ENCODE results near the gene IRAK3.

DNA sequence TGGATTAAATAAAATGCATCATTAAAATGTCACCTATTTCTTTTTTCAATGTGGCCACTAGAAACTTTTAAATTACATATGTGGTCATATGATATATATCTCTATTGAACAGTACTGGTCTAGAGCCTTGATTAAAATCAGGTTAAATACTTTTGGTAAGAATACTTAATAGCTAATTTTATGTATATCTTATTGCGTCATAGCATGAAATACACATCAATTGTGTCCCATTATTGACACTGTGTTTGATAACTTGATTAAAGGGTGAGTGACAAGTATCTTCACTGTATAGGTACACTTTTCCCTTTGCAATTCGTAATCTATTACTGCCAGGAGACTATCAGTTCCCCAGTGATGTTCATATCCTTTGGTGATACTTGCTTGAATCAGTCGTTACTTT, 108.9 kb downstream of the IRAK3 start:
- TF ChIP-seq POLR2A (IDR thresholded peaks at IDR 0.05) = no peak
- TF ChIP-seq, protein P1, sequence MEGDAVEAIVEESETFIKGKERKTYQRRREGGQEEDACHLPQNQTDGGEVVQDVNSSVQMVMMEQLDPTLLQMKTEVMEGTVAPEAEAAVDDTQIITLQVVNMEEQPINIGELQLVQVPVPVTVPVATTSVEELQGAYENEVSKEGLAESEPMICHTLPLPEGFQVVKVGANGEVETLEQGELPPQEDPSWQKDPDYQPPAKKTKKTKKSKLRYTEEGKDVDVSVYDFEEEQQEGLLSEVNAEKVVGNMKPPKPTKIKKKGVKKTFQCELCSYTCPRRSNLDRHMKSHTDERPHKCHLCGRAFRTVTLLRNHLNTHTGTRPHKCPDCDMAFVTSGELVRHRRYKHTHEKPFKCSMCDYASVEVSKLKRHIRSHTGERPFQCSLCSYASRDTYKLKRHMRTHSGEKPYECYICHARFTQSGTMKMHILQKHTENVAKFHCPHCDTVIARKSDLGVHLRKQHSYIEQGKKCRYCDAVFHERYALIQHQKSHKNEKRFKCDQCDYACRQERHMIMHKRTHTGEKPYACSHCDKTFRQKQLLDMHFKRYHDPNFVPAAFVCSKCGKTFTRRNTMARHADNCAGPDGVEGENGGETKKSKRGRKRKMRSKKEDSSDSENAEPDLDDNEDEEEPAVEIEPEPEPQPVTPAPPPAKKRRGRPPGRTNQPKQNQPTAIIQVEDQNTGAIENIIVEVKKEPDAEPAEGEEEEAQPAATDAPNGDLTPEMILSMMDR (IDR thresholded peaks at IDR 0.05) = no peak

Measured in Peyer's patch (tissue), 4 donors.